ENCODE data around the gene GPATCH8. TPM values are rescaled to one million over a fixed set of nuclear protein-coding genes. Genes with fewer than 3 reads are reported as not detected.

GPATCH8 gene
- polyA plus RNA-seq, 5 donors: 38.5 to 54.9 (median 50.4) TPM

DNA sequence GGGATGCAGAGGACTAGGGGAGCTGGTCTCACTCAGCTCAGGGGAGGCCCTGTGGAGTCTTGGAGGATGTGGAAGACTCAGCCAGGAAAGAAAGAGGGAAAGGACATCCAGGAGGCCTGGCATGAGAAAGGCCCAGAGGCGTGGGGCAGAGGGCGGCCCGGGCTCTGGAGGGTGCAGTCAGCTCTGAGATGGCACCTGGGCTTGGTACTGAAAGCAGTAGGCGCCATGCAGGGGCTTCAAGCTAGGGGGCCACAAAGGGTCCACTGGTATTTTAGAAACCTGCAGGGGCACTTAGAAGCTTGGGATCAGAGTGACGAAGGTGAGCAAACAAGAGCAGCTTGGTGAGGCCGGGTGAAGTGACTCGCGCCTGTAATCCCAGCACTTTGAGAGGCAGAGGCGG is 145.1 kb downstream of the GPATCH8 start:
- no peak for DNase-seq

DNA sequence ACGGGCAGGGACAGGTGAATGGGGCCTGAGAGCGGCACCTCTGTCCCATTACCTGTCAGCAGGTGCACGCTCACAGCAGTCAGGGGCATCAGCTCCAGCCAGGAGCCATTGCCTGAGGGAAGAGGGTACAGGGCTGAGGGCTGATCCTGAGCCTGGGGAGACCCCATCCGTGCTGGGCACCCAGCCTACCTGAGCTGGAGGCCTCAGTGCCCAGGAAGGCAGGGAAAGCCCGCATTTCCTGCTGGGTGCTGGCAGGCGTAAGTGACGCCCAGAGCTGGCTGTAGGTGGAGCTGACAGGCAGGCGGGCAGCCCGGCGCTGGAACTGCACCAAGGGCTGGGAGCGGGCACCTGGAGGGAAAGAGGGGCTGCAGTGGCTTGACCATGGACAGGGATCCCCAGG is 147.0 kb downstream of the GPATCH8 start:
- no peak for DNase-seq

DNA sequence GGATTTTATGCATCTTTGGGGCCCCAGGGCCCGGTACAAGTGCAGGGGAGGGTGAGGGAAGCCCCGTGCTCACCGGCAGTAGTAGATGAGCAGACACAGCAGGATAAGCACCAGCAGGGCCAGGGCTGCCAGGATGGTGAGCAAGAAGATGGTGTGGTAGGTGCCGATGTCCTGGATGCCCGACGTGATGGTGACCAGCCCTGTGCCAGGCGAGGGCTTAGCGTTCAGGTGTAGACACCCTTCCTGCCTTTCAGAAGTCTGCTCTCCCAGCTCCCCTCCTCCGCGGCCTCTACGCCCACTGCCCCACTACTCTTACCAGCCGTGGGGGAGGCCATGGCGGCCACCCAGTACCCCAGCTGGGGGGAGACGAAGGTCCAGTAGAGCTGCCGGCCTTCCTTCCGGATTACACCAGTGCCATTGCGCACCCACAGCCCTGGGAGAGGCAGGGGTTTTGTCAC is 147.5 kb downstream of the GPATCH8 start:
- no peak for DNase-seq

DNA sequence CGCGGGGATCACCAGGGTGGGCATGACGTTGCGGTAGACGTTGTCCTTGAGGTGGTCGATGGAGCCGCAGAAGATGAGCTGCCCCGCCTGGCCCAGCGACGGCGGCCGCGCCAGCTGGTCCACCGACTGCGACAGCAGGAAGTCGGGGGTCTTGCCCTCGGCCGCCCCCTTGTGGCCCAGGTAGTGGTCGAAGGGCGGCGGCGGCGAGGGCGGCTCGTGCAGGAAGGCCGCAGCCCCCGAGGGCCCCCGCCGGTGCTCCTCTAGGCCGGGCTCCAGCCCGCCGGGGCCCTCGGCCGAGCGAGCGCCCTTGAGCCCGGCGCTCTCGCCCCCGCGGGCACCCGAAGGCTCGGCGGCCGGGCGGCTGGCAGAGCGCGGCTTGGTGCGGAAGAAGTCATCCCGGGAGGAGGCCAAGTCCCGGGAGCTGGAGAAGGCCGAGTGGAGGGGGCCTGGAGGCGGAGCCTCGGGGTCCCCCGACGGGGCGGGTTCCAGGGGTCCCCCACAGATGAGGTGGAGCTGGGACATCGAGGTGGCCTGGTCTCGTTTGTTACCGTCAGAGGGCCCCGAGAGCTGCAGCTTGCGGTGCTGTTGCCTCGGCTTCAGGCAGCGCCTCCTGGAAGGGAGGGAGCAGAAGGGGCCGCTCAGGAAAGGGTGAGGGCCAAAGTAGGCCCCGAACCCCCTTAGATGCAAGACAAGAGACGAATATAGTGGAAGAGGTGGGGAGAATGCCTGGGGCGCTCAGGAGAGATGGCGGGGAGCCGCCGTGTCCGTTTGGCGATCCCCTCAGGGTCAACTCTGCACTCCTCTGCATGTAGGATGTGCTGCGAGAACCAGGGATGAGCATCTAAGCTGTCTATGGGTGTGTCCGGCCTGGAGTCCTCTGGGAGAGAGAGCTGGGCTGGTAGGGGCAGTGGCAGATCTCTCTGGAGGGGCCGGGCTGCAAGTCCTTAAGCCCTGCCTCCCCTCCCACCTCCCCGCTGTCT is 148.3 kb downstream of the GPATCH8 start:
- no peak for DNase-seq

DNA sequence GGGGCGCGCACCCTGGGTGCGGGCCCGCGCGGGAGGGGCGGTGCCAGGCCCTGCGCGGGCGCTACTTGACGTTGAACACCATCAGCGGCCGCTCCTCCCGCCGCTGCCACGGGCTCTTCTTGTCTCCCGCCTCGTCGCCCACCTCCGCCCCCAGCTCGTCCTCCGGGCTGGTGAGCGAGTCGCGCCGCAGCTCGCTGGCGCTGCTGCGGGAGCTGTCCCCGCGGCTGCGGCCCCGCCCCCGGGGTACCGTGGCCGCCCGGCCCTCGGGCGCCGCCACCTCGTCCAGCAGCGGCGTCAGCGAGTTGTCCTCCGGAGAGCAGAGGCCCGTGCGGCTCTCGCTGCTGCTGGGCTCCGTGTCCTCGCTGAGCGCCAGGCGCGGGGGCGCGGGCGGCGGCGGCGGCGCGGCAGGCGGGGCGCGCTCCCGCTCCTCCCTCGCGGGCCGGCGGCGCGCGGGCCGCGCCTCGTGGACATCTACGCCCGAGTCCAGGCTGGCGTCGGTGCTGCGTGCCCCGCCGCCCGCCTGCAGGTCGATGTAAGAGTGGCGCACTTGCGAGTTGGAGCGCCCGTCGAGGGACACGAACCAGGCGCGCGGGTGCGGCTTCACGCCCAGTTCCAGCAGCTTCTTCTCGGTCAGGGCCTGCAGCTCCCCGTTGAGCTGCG is 149.4 kb downstream of the GPATCH8 start:
- DNase-seq: no peak

DNA sequence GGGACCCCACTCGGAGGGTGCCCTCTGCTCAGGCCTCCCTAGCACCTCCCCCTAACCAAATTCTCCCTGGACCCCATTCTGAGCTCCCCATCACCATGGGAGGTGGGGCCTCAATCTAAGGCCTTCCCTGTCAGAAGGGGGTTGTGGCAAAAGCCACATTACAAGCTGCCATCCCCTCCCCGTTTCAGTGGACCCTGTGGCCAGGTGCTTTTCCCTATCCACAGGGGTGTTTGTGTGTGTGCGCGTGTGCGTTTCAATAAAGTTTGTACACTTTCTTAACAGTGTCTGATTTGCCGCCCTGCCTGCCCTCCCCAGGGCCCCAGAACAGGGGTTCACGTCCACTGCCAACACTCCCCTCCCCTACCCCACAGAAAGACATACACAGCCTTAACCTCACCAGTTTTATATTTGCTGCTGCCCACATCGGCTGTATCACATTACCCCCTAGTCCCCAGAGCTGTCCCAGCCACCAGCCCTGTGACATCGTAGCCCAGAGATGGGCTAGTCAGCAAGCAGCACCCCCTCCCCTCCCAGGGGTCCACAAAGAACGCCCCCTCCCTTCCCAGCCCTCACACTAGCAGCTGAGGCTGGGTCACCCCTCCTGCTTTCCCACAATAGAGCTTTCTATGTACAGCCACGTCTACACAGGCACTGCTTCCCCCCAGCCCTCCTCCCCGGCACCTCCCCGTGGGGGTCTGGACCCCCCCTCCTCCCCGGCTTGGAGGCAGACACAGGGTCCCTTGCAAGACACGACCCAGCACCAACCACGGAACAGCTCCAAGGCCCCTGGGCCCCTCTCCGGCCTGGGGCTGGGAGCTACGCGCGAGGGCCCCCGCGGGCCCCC is 150.2 kb downstream of the GPATCH8 start:
- DNase-seq: no peak

DNA sequence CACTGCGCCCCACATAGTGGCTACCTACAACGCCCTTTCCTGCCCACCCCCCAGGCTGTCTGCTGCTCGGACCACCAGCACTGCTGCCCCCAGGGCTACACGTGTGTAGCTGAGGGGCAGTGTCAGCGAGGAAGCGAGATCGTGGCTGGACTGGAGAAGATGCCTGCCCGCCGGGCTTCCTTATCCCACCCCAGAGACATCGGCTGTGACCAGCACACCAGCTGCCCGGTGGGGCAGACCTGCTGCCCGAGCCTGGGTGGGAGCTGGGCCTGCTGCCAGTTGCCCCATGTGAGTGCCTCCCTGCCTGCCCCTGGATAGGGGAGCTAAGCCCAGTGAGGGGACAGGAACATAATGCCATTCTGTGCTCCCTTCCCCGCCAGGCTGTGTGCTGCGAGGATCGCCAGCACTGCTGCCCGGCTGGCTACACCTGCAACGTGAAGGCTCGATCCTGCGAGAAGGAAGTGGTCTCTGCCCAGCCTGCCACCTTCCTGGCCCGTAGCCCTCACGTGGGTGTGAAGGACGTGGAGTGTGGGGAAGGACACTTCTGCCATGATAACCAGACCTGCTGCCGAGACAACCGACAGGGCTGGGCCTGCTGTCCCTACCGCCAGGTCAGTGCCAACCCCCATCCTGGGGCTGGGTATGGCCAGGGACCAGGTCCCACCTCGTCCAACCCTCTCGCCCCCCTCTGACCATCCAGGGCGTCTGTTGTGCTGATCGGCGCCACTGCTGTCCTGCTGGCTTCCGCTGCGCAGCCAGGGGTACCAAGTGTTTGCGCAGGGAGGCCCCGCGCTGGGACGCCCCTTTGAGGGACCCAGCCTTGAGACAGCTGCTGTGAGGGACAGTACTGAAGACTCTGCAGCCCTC is 151.0 kb downstream of the GPATCH8 start:
- DNase-seq: no peak

DNA sequence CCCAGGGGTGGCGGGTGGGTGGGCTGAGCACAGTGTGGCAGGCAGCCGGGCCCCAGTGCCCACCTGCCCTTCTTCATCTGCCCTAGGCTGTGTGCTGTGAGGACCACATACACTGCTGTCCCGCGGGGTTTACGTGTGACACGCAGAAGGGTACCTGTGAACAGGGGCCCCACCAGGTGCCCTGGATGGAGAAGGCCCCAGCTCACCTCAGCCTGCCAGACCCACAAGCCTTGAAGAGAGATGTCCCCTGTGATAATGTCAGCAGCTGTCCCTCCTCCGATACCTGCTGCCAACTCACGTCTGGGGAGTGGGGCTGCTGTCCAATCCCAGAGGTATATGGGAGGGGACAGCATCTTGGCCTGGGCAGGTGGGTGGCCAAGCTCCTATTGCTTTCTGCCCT is 151.7 kb downstream of the GPATCH8 start:
- no peak for DNase-seq

DNA sequence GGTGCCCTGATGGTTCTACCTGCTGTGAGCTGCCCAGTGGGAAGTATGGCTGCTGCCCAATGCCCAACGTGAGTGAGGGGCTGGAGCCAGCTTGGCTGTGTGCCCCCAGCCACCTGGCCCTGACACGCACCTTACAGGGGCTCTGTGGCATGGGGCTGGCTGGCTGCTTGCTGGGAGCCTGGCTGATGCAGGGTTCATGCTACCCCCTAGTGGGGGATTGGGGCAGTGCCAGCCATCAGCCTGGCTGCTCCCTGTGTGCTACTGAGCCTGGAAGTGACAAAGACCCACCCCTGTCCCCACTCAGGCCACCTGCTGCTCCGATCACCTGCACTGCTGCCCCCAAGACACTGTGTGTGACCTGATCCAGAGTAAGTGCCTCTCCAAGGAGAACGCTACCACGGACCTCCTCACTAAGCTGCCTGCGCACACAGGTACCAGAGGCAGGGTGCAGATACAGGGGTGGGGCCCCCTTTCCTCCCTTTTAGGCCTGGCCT is 152.4 kb downstream of the GPATCH8 start:
- no peak for DNase-seq

DNA sequence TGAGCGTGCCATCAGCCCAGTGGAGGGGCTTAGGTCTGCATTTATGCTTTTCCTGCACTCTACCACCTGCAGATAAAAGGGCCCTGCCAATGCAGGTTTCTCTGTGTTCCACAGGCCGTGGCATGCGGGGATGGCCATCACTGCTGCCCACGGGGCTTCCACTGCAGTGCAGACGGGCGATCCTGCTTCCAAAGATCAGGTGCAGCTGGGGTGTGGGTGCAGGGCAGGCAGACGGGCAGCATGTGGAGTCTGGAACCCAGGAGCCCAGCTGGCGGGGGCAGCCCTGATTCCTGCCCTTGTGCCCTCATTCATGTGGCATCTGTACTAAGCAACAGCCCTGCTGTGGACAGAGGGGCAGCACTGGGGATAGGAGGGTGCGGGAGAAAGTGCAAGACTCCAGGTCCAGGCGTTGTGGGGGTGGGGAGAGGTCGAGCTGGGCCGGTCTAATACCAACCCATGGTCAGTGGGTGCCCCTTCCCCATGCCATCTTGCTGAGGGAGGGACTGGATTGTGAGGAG is 153.6 kb downstream of the GPATCH8 start:
- DNase-seq: no peak

DNA sequence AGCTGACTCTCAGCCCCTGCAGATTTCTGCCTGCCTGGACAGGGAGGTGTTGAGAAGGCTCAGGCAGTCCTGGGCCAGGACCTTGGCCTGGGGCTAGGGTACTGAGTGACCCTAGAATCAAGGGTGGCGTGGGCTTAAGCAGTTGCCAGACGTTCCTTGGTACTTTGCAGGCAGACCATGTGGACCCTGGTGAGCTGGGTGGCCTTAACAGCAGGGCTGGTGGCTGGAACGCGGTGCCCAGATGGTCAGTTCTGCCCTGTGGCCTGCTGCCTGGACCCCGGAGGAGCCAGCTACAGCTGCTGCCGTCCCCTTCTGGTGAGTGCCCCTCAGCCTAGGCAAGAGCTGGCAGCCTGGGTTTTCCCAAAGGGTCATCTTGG is 154.2 kb downstream of the GPATCH8 start:
- DNase-seq: no peak

DNA sequence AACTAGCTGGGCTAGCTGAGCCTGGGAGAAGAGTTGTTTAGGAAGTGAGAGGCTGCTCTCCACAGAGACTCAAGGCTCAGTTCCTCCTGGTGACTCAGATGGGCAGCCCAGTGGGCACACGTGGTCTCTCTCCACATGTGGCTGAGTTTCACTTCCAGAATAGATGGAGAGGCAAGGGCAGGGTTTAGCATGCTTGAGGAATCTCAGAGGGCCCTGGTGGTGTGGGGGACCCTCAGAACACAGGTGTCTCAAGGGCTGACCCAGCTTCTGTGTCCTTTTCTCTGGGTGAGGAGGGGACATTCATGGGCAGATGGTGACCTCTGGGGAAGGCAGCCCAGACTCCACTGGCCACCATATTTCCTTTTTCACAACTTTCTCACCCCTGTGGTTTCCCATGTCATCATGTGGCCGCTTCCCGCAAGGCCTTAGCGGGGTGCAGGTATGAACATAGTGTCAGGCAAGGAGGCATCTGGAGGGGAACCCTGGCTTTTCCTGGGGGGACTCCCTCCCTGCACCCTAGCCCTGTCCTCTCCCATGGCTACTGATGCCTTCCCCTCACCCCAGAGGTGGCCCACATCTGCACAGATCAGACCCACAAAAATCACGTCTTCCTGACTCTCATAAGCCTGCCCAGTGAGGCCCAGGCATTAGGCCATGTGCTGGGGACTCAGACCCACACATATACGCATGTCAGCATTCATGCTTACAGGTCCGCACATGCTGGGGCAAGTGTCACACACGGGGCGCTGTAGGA is 154.8 kb downstream of the GPATCH8 start:
- DNase-seq: no peak

Other genes with a start within 250 kb of the GPATCH8 start
- gene SLC4A1, start 235.3 kb downstream of the GPATCH8 start, polyA plus RNA-seq (ENCODE audit: insufficient read depth in 1 of 5, insufficient read length in 5 of 5, low replicate concordance in 1 of 5): 10 to 100 TPM in 3 of 5 donors, 1 to 10 TPM in 2; 7.5 to 32.1 (median 12.0) TPM
- 1 to 10 TPM; 1.6 to 4.3 (median 3.4) TPM for gene RUNDC3A, start 194.8 kb downstream of the GPATCH8 start, polyA plus RNA-seq (ENCODE audit: insufficient read depth in 1 of 5, insufficient read length in 5 of 5, low replicate concordance in 1 of 5)
- 100 to 1,000 TPM in 1 of 5 donors, 10 to 100 TPM in 4; 53.0 to 104 (median 78.8) TPM for gene SLC25A39, start 178.6 kb downstream of the GPATCH8 start, polyA plus RNA-seq (ENCODE audit: insufficient read depth in 1 of 5, insufficient read length in 5 of 5, low replicate concordance in 1 of 5)
- gene GRN, start 158.1 kb downstream of the GPATCH8 start, polyA plus RNA-seq (ENCODE audit: insufficient read depth in 1 of 5, insufficient read length in 5 of 5, low replicate concordance in 1 of 5): 100 to 1,000 TPM; 177 to 276 (median 210) TPM
- 10 to 100 TPM; 20.9 to 43.1 (median 29.5) TPM for gene FAM171A2, start 139.6 kb downstream of the GPATCH8 start, polyA plus RNA-seq (ENCODE audit: insufficient read depth in 1 of 5, insufficient read length in 5 of 5, low replicate concordance in 1 of 5)
- 1 to 10 TPM; 6.4 to 8.2 (median 6.7) TPM for gene ITGA2B, start 113.8 kb downstream of the GPATCH8 start, polyA plus RNA-seq (ENCODE audit: insufficient read depth in 1 of 5, insufficient read length in 5 of 5, low replicate concordance in 1 of 5)
- gene FZD2, start 54.1 kb upstream of the GPATCH8 start, polyA plus RNA-seq (ENCODE audit: insufficient read depth in 1 of 5, insufficient read length in 5 of 5, low replicate concordance in 1 of 5): 10 to 100 TPM; 21.6 to 34.5 (median 28.7) TPM
- gene MEIOC, start 153.1 kb upstream of the GPATCH8 start, polyA plus RNA-seq (ENCODE audit: insufficient read depth in 1 of 5, insufficient read length in 5 of 5, low replicate concordance in 1 of 5): 1 to 10 TPM in 4 of 5 donors, under 1 TPM in 1; 0.82 to 1.9 (median 1.2) TPM
- gene CCDC43, start 186.4 kb upstream of the GPATCH8 start, polyA plus RNA-seq (ENCODE audit: insufficient read depth in 1 of 5, insufficient read length in 5 of 5, low replicate concordance in 1 of 5): 10 to 100 TPM; 25.2 to 35.7 (median 31.7) TPM
- 10 to 100 TPM; 13.1 to 20.1 (median 15.6) TPM for gene DBF4B, start 205.3 kb upstream of the GPATCH8 start, polyA plus RNA-seq (ENCODE audit: insufficient read depth in 1 of 5, insufficient read length in 5 of 5, low replicate concordance in 1 of 5)

All from right lung (tissue), 5 donors.